ENCODE results near the gene GALNT16.

The GALNT16 gene

DNA sequence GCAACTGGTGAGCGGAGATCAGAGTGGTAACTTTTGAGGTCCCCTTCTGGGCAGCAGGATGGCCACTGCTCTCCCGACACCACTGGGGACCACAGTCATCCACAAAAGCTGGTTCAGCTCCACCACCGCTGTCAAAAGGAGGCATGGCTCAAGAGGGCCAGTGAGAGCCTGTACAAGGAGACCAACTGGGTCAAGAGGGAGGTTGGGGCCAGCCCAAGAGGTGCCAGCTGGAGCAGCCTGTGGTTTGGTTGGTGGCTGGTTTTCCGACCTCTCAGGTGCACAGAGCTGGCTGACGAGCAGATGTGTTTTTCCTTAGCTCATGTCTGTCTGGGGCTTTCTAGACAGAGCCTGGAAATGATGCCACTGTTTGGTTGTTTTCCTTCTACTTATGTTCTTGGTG, 78.0 kb downstream of the GALNT16 start:
- DNase-seq (ENCODE audit: low read depth), result no peak

DNA sequence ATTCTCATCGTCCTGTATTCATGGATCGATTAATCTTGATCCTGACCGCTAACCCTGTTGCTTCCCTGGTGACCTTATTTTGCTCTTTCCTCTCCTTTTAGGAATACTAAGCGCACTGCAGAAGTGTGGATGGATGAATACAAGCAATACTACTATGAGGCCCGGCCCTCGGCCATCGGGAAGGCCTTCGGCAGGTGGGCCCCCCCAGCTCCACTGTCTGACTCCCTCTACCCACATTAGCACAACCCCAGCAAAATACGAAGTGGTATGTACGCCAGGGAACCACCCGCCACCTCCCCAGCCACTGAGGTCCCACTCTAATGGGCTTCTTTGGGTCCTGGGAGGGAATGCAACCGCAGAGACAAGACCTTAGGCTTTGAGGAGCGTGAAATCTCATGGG, 79.5 kb downstream of the GALNT16 start:
- no peak for DNase-seq (ENCODE audit: low read depth)

DNA sequence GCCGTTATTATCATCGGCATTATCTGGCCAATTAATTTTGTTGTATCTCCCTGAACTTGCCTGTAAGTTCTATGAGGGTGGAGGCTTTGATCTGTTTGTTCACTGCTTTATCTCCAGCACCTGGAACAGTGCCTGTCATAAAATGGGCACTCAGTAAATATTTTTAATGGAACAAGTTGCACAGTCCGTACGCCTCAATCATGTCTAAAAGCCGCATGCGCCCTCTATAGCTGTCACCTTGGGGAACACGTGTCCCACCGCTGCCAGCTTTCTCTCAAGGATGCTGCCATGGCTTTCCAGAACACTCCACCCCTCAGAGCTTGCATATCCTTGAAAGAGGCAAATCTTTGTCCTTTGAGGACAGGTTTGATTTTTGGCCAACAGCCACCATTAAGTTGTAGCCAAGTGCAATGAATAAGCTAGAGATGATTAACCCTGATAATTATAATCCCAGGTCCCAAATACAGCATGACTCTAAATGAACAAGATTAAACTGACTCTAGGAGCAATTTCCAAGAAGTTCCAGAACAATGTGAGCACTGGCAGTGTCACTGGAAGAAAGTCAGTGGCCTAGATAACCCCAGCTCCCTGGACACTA, 83.1 kb downstream of the GALNT16 start:
- no peak for DNase-seq (ENCODE audit: low read depth)

DNA sequence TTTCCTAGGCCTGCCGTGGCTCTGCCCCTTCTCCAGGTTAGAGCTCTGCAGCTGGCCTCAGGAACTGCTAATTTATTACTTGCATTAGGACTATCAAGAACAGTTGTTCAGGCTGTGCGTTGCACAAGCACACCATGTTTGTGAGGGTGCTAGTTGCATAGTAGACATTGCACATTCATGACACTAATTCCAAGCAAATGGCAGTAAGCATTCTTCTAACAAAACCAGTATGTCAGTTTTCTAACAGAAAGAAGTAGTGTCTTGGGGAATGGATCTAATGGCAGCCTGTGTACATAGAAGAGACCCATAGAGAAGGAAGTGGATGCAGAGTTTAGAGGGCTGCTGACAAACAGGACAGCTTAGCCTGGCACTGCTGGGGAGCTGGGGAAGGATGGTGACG, 84.2 kb downstream of the GALNT16 start:
- no peak for DNase-seq (ENCODE audit: low read depth)

DNA sequence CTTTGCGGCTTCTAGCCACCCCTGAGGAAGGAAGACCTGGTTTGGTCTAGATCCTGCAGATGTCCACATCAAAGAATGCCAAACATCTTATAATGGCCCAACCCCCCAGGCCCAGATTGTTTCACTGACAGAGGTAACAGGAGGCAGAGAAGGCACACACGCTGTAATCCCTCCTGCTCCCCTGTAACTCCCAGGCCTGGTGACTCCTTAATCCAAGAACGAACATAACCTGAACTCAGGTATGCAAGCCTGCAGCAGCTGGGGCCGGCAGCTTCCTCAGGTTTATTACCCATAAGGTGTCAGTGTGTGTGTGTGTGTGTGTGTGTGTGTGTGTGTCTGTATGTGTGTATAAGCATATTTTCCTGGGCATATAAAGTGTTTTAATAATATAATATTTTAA, 85.4 kb downstream of the GALNT16 start:
- no peak for DNase-seq (ENCODE audit: low read depth)

GRCh38 chr14:69346710-69347109, 86.8 kb downstream of the GALNT16 start:
- no peak for DNase-seq (ENCODE audit: low read depth)

DNA sequence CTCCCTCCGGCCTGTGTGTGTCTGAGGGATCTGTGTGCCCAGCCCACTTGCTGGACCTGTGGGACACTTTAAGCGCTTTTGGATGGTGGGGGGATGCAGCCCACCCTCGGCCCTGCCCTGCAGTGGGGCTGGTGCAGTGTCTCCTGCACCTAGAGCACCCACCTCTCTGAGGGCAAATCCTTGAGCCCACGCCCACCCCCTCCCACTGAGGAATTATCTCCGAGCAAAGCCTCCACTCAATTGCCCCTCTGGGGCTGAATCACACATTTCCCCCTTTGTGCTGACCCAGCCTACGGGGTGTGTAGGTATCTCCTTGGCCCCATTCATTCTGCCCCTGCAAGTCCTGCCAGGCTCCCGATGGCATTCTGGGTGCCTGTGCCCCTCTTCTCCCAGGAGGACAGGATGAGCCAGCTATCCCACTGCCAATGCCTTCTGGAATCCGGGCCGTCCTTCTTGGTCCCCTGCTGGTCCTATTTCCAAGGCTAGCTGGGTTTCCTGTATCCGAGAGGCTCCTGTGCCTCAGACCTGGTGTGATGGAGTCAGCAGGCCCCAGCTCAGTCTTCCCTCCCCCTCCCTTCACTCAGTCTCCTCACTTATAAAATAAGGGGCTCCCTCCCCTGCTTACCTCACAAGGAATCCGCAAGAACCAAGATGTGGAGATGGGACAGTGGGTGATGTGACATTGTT, 89.3 kb downstream of the GALNT16 start:
- DNase-seq (ENCODE audit: low read depth), result no peak

- no peak for DNase-seq (ENCODE audit: low read depth)
These were observed 90.9 kb downstream of the GALNT16 start for GRCh38 chr14:69350892-69351291.

GRCh38 chr14:69351385-69351784, 91.4 kb downstream of the GALNT16 start:
- DNase-seq (ENCODE audit: low read depth), result no peak

GRCh38 chr14:69351911-69352310, 92.0 kb downstream of the GALNT16 start:
- DNase-seq (ENCODE audit: low read depth), result no peak

DNA sequence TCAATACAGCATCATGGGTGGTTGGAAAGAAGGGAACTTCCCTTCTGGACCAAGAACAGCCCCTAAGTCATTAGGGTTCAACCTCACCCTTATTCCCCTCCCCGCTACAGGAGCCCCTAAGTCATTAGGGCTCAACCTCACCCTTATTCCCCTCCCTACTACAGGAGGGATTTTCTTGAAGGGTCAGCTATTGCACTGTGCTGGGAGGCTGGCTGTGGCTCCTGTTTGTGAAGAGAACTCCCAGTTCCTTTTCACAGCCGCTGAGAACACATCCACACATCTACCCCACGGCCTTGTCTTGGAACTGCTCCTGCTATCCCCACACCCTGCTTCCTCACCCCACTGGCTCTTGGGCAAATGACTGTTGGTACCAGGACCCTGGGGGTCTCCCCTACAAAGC, 93.2 kb downstream of the GALNT16 start:
- no peak for DNase-seq (ENCODE audit: low read depth)

DNA sequence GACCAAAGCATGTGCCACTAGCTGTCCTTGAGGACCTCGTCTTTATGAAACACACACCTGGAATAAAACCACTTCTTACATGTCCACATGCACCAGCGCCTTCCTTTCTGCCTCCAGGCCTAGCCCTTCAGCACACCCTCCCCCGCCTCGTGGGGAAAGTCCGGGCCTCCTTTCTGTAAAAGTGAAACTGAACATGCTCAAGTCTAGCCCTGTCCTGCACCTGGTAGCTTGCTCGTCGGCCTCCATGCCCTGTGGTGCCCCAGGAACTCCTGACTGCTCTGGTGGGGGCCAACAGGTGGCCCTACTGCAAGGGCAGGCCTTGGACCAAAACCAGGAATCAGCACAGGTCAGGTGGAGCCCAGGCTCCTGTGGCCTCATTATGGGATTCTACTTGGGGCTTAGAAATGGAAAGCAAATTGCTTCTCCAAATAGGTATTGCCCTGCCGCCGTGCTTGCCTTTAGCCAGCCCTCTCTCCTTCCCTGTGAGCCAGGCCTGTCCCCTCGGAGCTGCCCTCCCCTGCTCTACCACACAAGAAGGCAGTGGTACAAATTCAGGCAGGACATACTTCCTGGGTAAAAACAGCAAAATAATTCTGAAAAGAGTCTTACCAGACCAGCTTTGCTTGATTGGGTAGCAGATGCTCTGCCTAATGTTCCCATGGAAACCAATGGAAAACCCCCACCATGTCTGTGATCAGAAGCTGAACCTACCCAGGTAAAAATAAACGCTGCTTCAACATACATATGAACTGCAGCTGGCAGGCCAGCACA, 94.6 kb downstream of the GALNT16 start:
- no peak for DNase-seq (ENCODE audit: low read depth)

GRCh38 chr14:69355154-69355597, 95.2 kb downstream of the GALNT16 start:
- DNase-seq (ENCODE audit: low read depth), result no peak

- no peak for DNase-seq (ENCODE audit: low read depth)
These were observed 95.8 kb downstream of the GALNT16 start for GRCh38 chr14:69355607-69356281.

GRCh38 chr14:69356903-69357543, 97.1 kb downstream of the GALNT16 start:
- DNase-seq (ENCODE audit: low read depth), result no peak

GRCh38 chr14:69357544-69358200, 97.7 kb downstream of the GALNT16 start:
- DNase-seq (ENCODE audit: low read depth), result no peak

GRCh38 chr14:69358233-69358963, 98.4 kb downstream of the GALNT16 start:
- DNase-seq (ENCODE audit: low read depth), result no peak

DNA sequence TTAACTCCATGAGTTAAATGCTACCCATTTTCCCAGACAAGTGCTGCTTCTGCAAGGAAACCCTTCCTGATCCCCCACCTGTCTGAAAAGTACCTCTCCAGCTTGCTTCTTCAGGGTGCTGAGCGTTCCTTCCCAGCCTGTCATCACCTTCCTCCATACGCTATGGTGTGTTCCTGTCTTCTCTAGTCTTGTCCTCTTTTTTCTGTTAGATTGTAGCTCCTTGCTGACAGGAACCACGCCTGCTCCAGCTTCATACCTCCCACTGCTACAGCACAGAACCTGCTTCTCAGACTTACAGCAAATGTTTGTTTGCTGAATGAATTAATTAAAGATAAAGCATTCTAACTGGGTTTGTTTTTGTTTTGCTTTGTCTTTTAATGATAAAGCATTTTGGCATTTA, 99.0 kb downstream of the GALNT16 start:
- DNase-seq (ENCODE audit: low read depth), result no peak

- no peak for DNase-seq (ENCODE audit: low read depth)
These were observed 100.6 kb downstream of the GALNT16 start for GRCh38 chr14:69360438-69361108.

GRCh38 chr14:69363055-69363454, 103.1 kb downstream of the GALNT16 start:
- DNase-seq (ENCODE audit: low read depth), result no peak
